VCaP (cell line): ENCODE results near the gene IFIT5.

Experiments used
- H3K27ac ChIP-seq: fragments of 450-650 bp; 2 replicates; pipeline ENCODE4 v1.5.1; 2017
- TF ChIP-seq, protein P1 (sequence below): fragments of 450-650 bp; conservative IDR thresholded peaks from 2 replicates; pipeline ENCODE4 v1.5.1; 2017; ENCODE audit warnings: mild to moderate bottlenecking, moderate library complexity

IFIT5 gene

GRCh38 chr10:89373916-89374711, 40.3 kb upstream of the IFIT5 start:
- H3K27ac ChIP-seq: peak overlapping the region; percentile 87
- TF ChIP-seq, protein P1, sequence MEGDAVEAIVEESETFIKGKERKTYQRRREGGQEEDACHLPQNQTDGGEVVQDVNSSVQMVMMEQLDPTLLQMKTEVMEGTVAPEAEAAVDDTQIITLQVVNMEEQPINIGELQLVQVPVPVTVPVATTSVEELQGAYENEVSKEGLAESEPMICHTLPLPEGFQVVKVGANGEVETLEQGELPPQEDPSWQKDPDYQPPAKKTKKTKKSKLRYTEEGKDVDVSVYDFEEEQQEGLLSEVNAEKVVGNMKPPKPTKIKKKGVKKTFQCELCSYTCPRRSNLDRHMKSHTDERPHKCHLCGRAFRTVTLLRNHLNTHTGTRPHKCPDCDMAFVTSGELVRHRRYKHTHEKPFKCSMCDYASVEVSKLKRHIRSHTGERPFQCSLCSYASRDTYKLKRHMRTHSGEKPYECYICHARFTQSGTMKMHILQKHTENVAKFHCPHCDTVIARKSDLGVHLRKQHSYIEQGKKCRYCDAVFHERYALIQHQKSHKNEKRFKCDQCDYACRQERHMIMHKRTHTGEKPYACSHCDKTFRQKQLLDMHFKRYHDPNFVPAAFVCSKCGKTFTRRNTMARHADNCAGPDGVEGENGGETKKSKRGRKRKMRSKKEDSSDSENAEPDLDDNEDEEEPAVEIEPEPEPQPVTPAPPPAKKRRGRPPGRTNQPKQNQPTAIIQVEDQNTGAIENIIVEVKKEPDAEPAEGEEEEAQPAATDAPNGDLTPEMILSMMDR: no peak

GRCh38 chr10:89374713-89375141, 39.6 kb upstream of the IFIT5 start:
- peak overlapping the region; percentile 87 for H3K27ac ChIP-seq

DNA sequence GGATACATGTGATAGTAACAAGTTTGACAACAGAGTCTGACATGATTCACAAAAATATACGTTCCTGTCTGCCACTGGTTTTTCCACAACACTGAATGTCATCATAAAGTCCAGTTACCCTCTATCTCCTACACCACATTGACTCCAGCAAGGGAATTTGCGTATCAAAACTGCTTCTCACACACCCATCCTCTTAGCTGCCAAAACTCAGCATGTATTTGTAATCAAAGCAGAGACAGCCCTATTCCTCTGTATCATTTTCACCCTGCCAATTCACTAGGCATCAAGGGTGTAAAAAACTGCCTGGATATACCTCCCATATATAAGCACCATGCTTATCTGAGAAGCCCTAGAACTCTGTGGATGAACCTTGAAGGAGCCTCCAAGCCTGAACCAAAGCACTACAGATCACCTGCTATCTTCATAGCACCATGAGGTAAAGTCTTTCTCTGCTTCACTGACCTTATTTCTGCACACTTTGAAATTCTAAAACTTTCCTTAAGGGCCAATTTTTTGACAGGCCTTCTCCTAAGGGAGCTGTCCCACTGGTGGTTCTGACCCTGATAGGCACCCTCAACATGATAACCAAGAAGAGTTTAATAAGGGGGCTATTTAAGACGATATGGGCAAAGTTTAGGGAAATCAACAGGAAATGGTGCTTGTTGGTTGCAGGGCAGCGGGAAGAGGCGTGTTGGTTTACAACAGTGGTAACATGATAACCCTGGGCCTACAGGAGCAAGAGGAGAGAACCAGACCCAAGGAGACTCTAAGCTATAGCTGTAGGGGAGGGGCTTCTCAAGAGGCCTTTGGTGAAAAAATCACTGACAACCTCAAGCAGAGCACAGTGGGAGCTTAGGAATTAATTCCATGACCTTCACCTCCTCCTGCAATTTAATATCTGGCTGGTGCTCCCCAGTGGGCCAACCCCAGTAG, 36.4 kb upstream of the IFIT5 start, which contains the start of gene IFIT1B:
Gene IFIT1B (plus strand): TSS at position 352 of the 933 bp plus-strand sequence. CDS start 80 bp downstream, at position 432.
- H3K27ac ChIP-seq: no peak within 1 kb of the TSS
- TF ChIP-seq, protein P1: no peak

More at GRCh38 chr10:89374713-89375141, 39.6 kb upstream of the IFIT5 start:
- TF ChIP-seq, protein P1: no peak

- TF ChIP-seq, protein P1: no peak
- H3K27ac ChIP-seq: no peak overlapping the region
Measured at GRCh38 chr10:89379103-89379502, 35.3 kb upstream of the IFIT5 start.

DNA sequence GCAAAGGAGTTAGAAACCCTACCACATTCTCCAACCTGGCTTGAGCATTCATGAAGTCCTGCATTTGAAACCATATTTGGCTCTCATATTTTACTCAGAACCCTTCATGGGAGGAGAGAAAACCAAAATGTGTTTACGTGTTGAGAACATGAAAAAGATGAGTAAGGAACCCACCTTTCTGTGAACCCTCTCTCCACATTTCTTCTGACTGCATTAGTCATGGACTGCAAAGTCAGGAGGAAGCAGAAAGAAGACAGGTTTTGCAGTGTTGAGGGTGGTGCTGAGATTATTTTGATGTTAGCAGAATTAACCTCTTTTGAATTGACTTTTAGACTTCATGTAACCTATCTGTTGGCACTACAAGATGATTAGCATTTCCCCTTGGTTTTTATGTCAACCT, 31.6 kb upstream of the IFIT5 start:
- no peak overlapping the region for H3K27ac ChIP-seq
- TF ChIP-seq, protein P1: no peak

DNA sequence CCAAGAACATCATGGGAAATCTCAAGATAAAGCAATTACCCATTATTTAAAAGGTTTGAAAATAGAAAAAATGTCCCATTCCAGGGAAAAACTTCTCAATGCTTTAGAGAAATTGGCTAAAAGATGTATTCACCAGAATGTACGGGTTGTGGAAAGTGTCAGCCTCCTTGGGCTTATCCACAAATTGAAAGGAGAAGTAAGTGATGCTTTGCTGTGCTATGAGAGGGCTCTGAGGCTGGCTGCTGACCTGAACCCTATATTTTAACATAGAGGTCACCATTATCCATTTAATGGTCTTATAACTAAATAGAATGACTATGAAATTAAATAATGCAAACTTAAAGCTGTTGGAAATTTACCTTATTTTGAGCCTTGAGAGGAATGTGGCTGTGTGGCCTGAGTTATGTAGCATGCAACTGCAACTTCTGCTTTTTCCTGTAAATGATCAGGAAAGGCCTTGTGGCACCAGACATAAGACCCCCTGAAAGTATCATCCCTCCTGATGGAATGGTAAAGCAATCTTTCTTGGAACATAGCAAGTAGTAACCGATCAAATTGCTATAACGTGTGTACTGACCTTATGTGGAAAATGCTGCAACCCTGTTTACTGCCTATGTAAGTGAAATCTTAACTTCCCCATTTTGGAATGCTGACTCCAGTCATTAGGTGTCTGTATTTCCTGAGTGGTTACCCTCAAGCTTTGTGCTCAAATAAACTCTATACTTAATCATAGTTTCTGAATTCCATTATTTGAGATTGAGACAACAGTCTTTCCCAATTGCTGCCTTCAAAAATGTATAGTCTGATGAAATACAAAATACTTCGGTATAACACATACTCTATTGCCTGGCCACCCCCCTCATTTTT, 29.7 kb upstream of the IFIT5 start:
- no peak overlapping the region for H3K27ac ChIP-seq
- TF ChIP-seq, protein P1: no peak
